ENCODE data around the gene NOSIP. TPM values are rescaled to one million over a fixed set of nuclear protein-coding genes. Genes with fewer than 3 reads are reported as not detected.

NOSIP gene
- total RNA-seq, 2 experiments from 2014 or later = 35.1 to 74.7 TPM

DNA sequence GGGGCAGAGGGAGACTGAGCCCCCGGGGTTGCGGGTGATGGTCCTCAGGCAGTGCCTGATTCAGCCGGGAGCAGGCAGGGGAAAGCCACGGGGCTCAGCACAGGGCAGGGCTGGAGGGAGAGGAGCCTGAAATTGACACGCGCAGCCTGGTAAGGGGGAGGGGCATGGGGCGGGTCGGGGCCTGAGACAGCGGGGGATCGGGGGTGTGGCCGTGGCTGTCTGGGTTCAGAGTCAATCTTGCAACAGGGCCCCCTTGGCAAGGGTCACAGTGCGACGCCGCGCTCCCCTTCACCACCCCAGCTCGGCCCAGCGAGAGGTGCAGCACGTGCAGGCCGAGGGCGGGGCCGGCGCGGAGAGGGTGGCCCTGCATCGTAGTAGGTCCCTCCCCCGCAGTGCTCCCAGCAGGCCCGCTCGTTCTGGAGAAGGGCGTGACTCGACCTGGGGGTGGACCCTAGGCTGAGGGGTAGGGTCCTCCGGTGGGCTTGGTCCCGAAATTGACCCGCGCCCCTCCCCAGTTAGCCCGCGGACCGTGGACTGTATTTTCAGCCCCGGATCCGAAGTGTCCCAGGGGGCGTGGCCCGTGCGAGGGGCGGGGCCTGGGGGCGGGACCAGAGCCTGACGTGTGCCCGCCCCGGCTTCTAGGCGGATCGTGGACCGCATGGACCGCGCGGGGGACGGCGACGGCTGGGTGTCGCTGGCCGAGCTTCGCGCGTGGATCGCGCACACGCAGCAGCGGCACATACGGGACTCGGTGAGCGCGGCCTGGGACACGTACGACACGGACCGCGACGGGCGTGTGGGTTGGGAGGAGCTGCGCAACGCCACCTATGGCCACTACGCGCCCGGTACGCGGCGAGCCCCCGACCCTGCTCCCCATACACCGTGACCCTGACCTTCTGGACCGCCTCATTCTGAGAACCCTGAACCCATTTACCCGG is 46.5 kb downstream of the NOSIP start:
- Histone ChIP-seq H3K9me3 (ENCODE audit: low read length) (no peaks in the 10 kb centered on the region), H3K27ac (ENCODE audit: low read depth, low read length, poor library complexity, severe bottlenecking) (no peak overlapping the region), H4K20me1 (ENCODE audit: insufficient read depth, low read length) (no peaks in the 10 kb centered on the region), H3K4me3 (ENCODE audit: low read depth, low read length, poor library complexity, severe bottlenecking) (peak overlapping the region; percentile 72), H3K9me2 (ENCODE audit: insufficient read depth, low read length) (no peaks in the 10 kb centered on the region), H2AFZ (ENCODE audit: low read length) (peak overlapping the region; percentile 80), H3K79me2 (ENCODE audit: insufficient read depth, low read depth, low read length) (no peaks in the 10 kb centered on the region), H3K4me1 (ENCODE audit: insufficient read depth, low read length, poor library complexity, severe bottlenecking) (peaks cover 39% of the 10 kb centered on the region), H3K4me2 (ENCODE audit: low read length) (peak overlapping the region; percentile 94), H3K36me3 (ENCODE audit: insufficient read depth, low read length) (no peaks in the 10 kb centered on the region)
- peak; percentile 82 for DNase-seq (ENCODE audit: low spot score)
- intact Hi-C loops (cut with micrococcal nuclease; ENCODE audit: unreplicated experiment) = no loop called here
- TF ChIP-seq, protein P1, sequence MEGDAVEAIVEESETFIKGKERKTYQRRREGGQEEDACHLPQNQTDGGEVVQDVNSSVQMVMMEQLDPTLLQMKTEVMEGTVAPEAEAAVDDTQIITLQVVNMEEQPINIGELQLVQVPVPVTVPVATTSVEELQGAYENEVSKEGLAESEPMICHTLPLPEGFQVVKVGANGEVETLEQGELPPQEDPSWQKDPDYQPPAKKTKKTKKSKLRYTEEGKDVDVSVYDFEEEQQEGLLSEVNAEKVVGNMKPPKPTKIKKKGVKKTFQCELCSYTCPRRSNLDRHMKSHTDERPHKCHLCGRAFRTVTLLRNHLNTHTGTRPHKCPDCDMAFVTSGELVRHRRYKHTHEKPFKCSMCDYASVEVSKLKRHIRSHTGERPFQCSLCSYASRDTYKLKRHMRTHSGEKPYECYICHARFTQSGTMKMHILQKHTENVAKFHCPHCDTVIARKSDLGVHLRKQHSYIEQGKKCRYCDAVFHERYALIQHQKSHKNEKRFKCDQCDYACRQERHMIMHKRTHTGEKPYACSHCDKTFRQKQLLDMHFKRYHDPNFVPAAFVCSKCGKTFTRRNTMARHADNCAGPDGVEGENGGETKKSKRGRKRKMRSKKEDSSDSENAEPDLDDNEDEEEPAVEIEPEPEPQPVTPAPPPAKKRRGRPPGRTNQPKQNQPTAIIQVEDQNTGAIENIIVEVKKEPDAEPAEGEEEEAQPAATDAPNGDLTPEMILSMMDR (conservative IDR thresholded peaks at IDR 0.05; ENCODE audit: low read length) = peak; percentile 72
- TF ChIP-seq EZH2phosphoT487 (IDR thresholded peaks at IDR 0.05; ENCODE audit: borderline replicate concordance, low read depth, low read length) = no peak
- BruUV-seq (replicated peaks) = no TSS peak
- POLR2A ChIA-PET = no interaction called here
- CTCF ChIA-PET (ENCODE audit: unreplicated experiment) = no interaction called here

DNA sequence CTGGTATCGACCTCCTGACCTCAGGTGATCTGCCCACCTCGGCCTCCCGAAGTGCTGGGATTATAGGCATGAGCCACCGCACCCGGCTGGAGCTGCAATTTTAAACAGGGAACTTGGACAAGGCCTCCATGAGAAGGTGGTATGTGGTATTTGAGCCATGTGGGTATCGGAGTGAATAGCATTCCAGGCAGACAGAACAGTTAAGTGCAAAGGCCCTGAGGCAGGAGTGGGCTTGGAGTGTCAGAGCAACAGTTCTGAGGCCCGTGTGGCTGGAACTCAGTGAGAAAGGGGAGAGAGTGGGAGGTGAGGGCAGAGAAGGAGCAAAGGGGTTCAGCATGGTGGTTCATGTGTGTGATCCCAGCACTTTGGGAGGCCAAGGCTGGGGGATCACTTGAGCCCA is 49.6 kb downstream of the NOSIP start:
- no peak for DNase-seq (ENCODE audit: low spot score)
- no peak overlapping the region for H3K4me3 ChIP-seq (ENCODE audit: low read depth, low read length, poor library complexity, severe bottlenecking)
- ChIA-PET CTCF (ENCODE audit: unreplicated experiment) (no interaction called here), POLR2A (no interaction called here)
- no peaks in the 10 kb centered on the region for H3K79me2 ChIP-seq (ENCODE audit: insufficient read depth, low read depth, low read length)
- intact Hi-C loops (cut with micrococcal nuclease; ENCODE audit: unreplicated experiment) = no loop called here
- no peaks in the 10 kb centered on the region for H4K20me1 ChIP-seq (ENCODE audit: insufficient read depth, low read length)
- no peaks in the 10 kb centered on the region for H3K9me3 ChIP-seq (ENCODE audit: low read length)
- H3K27ac ChIP-seq (ENCODE audit: low read depth, low read length, poor library complexity, severe bottlenecking) = no peak overlapping the region
- TF ChIP-seq, protein P1 (conservative IDR thresholded peaks at IDR 0.05; ENCODE audit: low read length) = no peak
- no peak for TF ChIP-seq EZH2phosphoT487 (IDR thresholded peaks at IDR 0.05; ENCODE audit: borderline replicate concordance, low read depth, low read length)
- no peaks in the 10 kb centered on the region for H3K9me2 ChIP-seq (ENCODE audit: insufficient read depth, low read length)
- H3K36me3 ChIP-seq (ENCODE audit: insufficient read depth, low read length) = no peaks in the 10 kb centered on the region
- no TSS peak for BruUV-seq (replicated peaks)
- H2AFZ ChIP-seq (ENCODE audit: low read length) = no peak overlapping the region
- H3K4me1 ChIP-seq (ENCODE audit: insufficient read depth, low read length, poor library complexity, severe bottlenecking) = peaks cover 23% of the 10 kb centered on the region
- no peak overlapping the region for H3K4me2 ChIP-seq (ENCODE audit: low read length)

GRCh38 chr19:49528211-49528771 is 52.1 kb downstream of the NOSIP start:
- POLR2A ChIA-PET = no interaction called here
- H3K4me2 ChIP-seq (ENCODE audit: low read length) = 0 out of 2 replicates have a peak overlapping the region, but pooled peaks have one; percentile 54
- no TSS peak for BruUV-seq (replicated peaks)
- intact Hi-C loops (cut with micrococcal nuclease; ENCODE audit: unreplicated experiment) = no loop called here
- H3K79me2 ChIP-seq (ENCODE audit: insufficient read depth, low read depth, low read length) = no peaks in the 10 kb centered on the region
- TF ChIP-seq, protein P1 (conservative IDR thresholded peaks at IDR 0.05; ENCODE audit: low read length) = no peak
- TF ChIP-seq EZH2phosphoT487 (IDR thresholded peaks at IDR 0.05; ENCODE audit: borderline replicate concordance, low read depth, low read length) = no peak
- H2AFZ ChIP-seq (ENCODE audit: low read length) = no peak overlapping the region
- no peaks in the 10 kb centered on the region for H3K9me3 ChIP-seq (ENCODE audit: low read length)
- H3K27ac ChIP-seq (ENCODE audit: low read depth, low read length, poor library complexity, severe bottlenecking) = no peak overlapping the region
- no peaks in the 10 kb centered on the region for H3K9me2 ChIP-seq (ENCODE audit: insufficient read depth, low read length)
- no peak for DNase-seq (ENCODE audit: low spot score)
- no peaks in the 10 kb centered on the region for H4K20me1 ChIP-seq (ENCODE audit: insufficient read depth, low read length)
- CTCF ChIA-PET (ENCODE audit: unreplicated experiment) = no interaction called here
- H3K4me3 ChIP-seq (ENCODE audit: low read depth, low read length, poor library complexity, severe bottlenecking) = no peak overlapping the region
- no peaks in the 10 kb centered on the region for H3K36me3 ChIP-seq (ENCODE audit: insufficient read depth, low read length)
- H3K4me1 ChIP-seq (ENCODE audit: insufficient read depth, low read length, poor library complexity, severe bottlenecking) = peaks cover 4% of the 10 kb centered on the region
